ENCODE results near the gene PSAP.

- TF ChIP-seq CTCF (IDR thresholded peaks at IDR 0.05; ENCODE audit: low read depth, low read length) (no peak), EZH2phosphoT487 (IDR thresholded peaks at IDR 0.05; ENCODE audit: low read depth) (no peak)
Measured at GRCh38 chr10:71806704-71807556, 44.1 kb downstream of the PSAP start.

Measured in OCI-LY3 (cell line).